GM19240 (cell line): Measurements from ENCODE around the gene TMEM170B.

ENCODE experiments used
- DNase-seq: peaks from one replicate; pipeline ENCODE4 v3.0.0; 2011; ENCODE audit warnings: low spot score; ENCODE audit not compliant: insufficient read length

TMEM170B gene

GRCh38 chr6:11537229-11538051 is at the start of gene TMEM170B:
Gene TMEM170B, plus strand, starts transcription at chr6:11537749. Its CDS starts 529 bp downstream, at chr6:11538278.
- DNase-seq: peak; percentile 80

- DNase-seq: no peak
Measured at GRCh38 chr6:11490996-11491395, 46.6 kb upstream of the TMEM170B start.

- DNase-seq: no peak
Measured at GRCh38 chr6:11491596-11492463, 45.7 kb upstream of the TMEM170B start.

- DNase-seq: no peak
Measured at GRCh38 chr6:11492464-11493290, 44.9 kb upstream of the TMEM170B start.

GRCh38 chr6:11493974-11494373 is 43.6 kb upstream of the TMEM170B start:
- no peak for DNase-seq

- no peak for DNase-seq
Measured at GRCh38 chr6:11494786-11495564, 42.6 kb upstream of the TMEM170B start.

- DNase-seq: no peak
Measured at GRCh38 chr6:11495565-11496145, 41.9 kb upstream of the TMEM170B start.

GRCh38 chr6:11496152-11497060 is 41.1 kb upstream of the TMEM170B start:
- DNase-seq: no peak

- DNase-seq: no peak
Measured at GRCh38 chr6:11497107-11497506, 40.4 kb upstream of the TMEM170B start.

- DNase-seq: no peak
Measured at GRCh38 chr6:11497881-11498280, 39.7 kb upstream of the TMEM170B start.

- no peak for DNase-seq
Measured at GRCh38 chr6:11500008-11500407, 37.5 kb upstream of the TMEM170B start.

- DNase-seq: no peak
Measured at GRCh38 chr6:11509471-11509870, 28.1 kb upstream of the TMEM170B start.

GRCh38 chr6:11514672-11515071 is 22.9 kb upstream of the TMEM170B start:
- DNase-seq: no peak

GRCh38 chr6:11515763-11516162 is 21.8 kb upstream of the TMEM170B start:
- no peak for DNase-seq

GRCh38 chr6:11522812-11523605 is 14.5 kb upstream of the TMEM170B start:
- DNase-seq: no peak

- no peak for DNase-seq
Measured at GRCh38 chr6:11525468-11526155, 11.9 kb upstream of the TMEM170B start.

GRCh38 chr6:11526156-11526505 is 11.4 kb upstream of the TMEM170B start:
- DNase-seq: no peak

GRCh38 chr6:11527274-11527870 is 10.2 kb upstream of the TMEM170B start:
- no peak for DNase-seq
